GM10248 (cell line): ENCODE data around the gene RHOBTB3.
A peak's percentile ranks its signal among the peaks of the same experiment; 100 is the strongest.

Source experiments
- CTCF ChIA-PET: fragments of 300-600 bp; sonication (Branson Sonifier 250); formaldehyde crosslinking; extraction: SDS; loops from one replicate; lab custom pipeline; 2021; ENCODE audit warnings: antibody characterized with exemption; lab: Yijun Ruan, JAX
- POLR2A ChIA-PET: fragments of 350-650 bp; sonication (Branson Sonifier 250); formaldehyde crosslinking; extraction: SDS; loops from one replicate; lab custom pipeline; 2020; ENCODE audit warnings: antibody characterized with exemption; lab: Yijun Ruan, JAX
- DNase-seq: peaks from one replicate; pipeline ENCODE4 v3.0.0; 2012; ENCODE audit errors: extremely low spot score
- CTCF ChIP-seq: IDR thresholded peaks from 2 replicates; pipeline ENCODE4 v1.5.1; 2012; ENCODE audit warnings: mild to moderate bottlenecking, low read depth; ENCODE audit errors: extremely low read depth, missing control alignments, control extremely low read depth

Gene RHOBTB3

GRCh38 chr5:95713960-95714710 lies 17.0 kb upstream of the RHOBTB3 start:
- no peak for DNase-seq
- TF ChIP-seq CTCF = no peak
- ChIA-PET CTCF (interaction anchor here (1.5 kb wide), 1 partner anchor 50 kb away, joined by 3 read pairs; no protein-coding TSS in a partner anchor), POLR2A (no interaction called here)

- no peak for TF ChIP-seq CTCF
- peak; percentile 15 for DNase-seq
- POLR2A ChIA-PET = no interaction called here
Measured at GRCh38 chr5:95715799-95716461, 15.2 kb upstream of the RHOBTB3 start.

GRCh38 chr5:95717439-95717838 lies 13.7 kb upstream of the RHOBTB3 start:
- no peak for TF ChIP-seq CTCF
- CTCF ChIA-PET = interaction anchor here (0.9 to 2.4 kb wide), 6 partner anchors 9 to 64 kb away, joined by 3 to 9 read pairs (median 4); partner anchors contain the start of gene RHOBTB3
- POLR2A ChIA-PET = no interaction called here
- DNase-seq = no peak

More at GRCh38 chr5:95715799-95716461, 15.2 kb upstream of the RHOBTB3 start:
- CTCF ChIA-PET = no interaction called here

- TF ChIP-seq CTCF = no peak
- peak; percentile 54 for DNase-seq
- CTCF ChIA-PET = interaction anchor here (0.9 to 2.4 kb wide), 7 partner anchors 8 to 63 kb away, joined by 3 to 9 read pairs (median 5); partner anchors contain the start of gene RHOBTB3
- POLR2A ChIA-PET = no interaction called here
Measured at GRCh38 chr5:95718203-95718602, 12.9 kb upstream of the RHOBTB3 start.

- POLR2A ChIA-PET = no interaction called here
- DNase-seq = no peak
- no peak for TF ChIP-seq CTCF
- CTCF ChIA-PET = interaction anchor here (1.3 to 2.4 kb wide), 5 partner anchors 8 to 62 kb away, joined by 3 to 9 read pairs (median 6); partner anchors contain the start of gene RHOBTB3
Measured at GRCh38 chr5:95718738-95719137, 12.4 kb upstream of the RHOBTB3 start.

- no peak for TF ChIP-seq CTCF
- ChIA-PET POLR2A (no interaction called here), CTCF (interaction anchor here (1.0 kb wide), 1 partner anchor 10 kb away, joined by 4 read pairs; no protein-coding TSS in a partner anchor)
- no peak for DNase-seq
Measured at GRCh38 chr5:95720094-95720786, 10.9 kb upstream of the RHOBTB3 start.
